HepG2 (cell line): ENCODE data around the gene ALDH3B2. TPM values are rescaled to one million over a fixed set of nuclear protein-coding genes. Genes with fewer than 3 reads are reported as not detected.

Experiments used
- ATAC-seq: fragments of 200-7000 bp; cut with Tn5 transposase; 3 replicates; pipeline ENCODE4 v1.9.1; 2020; ENCODE audit warnings: mild to moderate bottlenecking, moderate library complexity
- BruUV-seq: library from RNA; stranded (reverse); fragments of 400-500 nt; replicated peaks from 2 replicates; lab custom pipeline; 2021; lab: Mats Ljungman, UMichigan
- CTCF ChIA-PET: fragments of 300-600 bp; formaldehyde crosslinking; extraction: SDS; loops from one replicate; lab custom pipeline; 2021; ENCODE audit warnings: low total read pairs, inconsistent platforms, low intra/inter-chr PET ratio; lab: Yijun Ruan, JAX
- POLR2A ChIA-PET: fragments of 350-600 bp; sonication (Branson Sonifier 250); formaldehyde crosslinking; loops from one replicate; lab custom pipeline; 2020; ENCODE audit warnings: antibody characterized with exemption, inconsistent platforms; lab: Yijun Ruan, JAX
- DNase-seq: peaks from one replicate; pipeline ENCODE4 v3.0.0-alpha.2; 2015; ENCODE audit warnings: low spot score
- FAIRE-seq: peaks from 3 replicates; lab custom pipeline; 2011; peaks lifted over from hg19 to GRCh38; lab: Jason Lieb, UNC
- H2AFZ ChIP-seq: one replicate; pipeline ENCODE4 v1.6.1; 2011; ENCODE audit warnings: low read length, inconsistent platforms
- H3K27ac ChIP-seq: fragments of 300-600 bp; 3 replicates; pipeline ENCODE4 v1.8.0; 2011; ENCODE audit warnings: mixed run types, mild to moderate bottlenecking, mixed read lengths, low read length, inconsistent platforms; ENCODE audit not compliant: insufficient read depth; ENCODE audit errors: extremely low read length
- H3K27me3 ChIP-seq, 2 experiments: fragments of 200-600 bp in 1 of 2; 2 replicates in 1 of 2; 3 replicates in 1 of 2; pipeline versions ENCODE4 v1.6.0 to v1.8.0; 2011; ENCODE audit warnings: low read length in 2 of 2, mild to moderate bottlenecking in 2 of 2, moderate library complexity in 2 of 2, inconsistent platforms in 1 of 2; ENCODE audit not compliant: insufficient read depth in 2 of 2, control insufficient read depth in 1 of 2
- H3K36me3 ChIP-seq, 2 experiments: fragments of 200-600 bp in 1 of 2; replicated peaks in 1 of 2; 2 replicates in 1 of 2; 3 replicates in 1 of 2; pipeline versions ENCODE4 v1.5.1 to v1.8.0; 2011; ENCODE audit warnings: low read length in 2 of 2, inconsistent platforms in 1 of 2; ENCODE audit not compliant: insufficient read depth in 2 of 2, control insufficient read depth in 1 of 2
- H3K4me1 ChIP-seq: 2 replicates; pipeline ENCODE4 v1.5.1; 2012; ENCODE audit warnings: low read length, inconsistent platforms; ENCODE audit not compliant: insufficient read depth
- H3K4me2 ChIP-seq: 2 replicates; pipeline ENCODE4 v1.6.0; 2011; ENCODE audit warnings: low read depth, low read length, inconsistent platforms
- H3K4me3 ChIP-seq, 3 experiments: fragments of 200-600 bp in 1 of 3; sonication (generic), shearing (Covaris generic) in 1 of 3; replicated peaks in 1 of 3; 2 replicates each; pipeline ENCODE4 v1.5.1; 2011 to 2016; ENCODE audit warnings: low read length in 3 of 3, inconsistent platforms in 2 of 3, low read depth in 2 of 3, mild to moderate bottlenecking in 2 of 3, control low read depth in 1 of 3, mixed read lengths in 1 of 3; ENCODE audit not compliant: insufficient read depth in 1 of 3
- H3K79me2 ChIP-seq: one replicate; pipeline ENCODE4 v1.6.1; 2011; ENCODE audit warnings: low read length, inconsistent platforms; ENCODE audit not compliant: insufficient read depth
- H3K9ac ChIP-seq: 2 replicates; pipeline ENCODE4 v1.6.0; 2011; ENCODE audit warnings: mild to moderate bottlenecking, low read depth, low read length, inconsistent platforms; ENCODE audit not compliant: insufficient read depth
- H3K9me3 ChIP-seq: 2 replicates; pipeline ENCODE4 v1.5.1; 2012; ENCODE audit warnings: mild to moderate bottlenecking, low read length
- H4K20me1 ChIP-seq: 2 replicates; pipeline ENCODE4 v1.6.0; 2011; ENCODE audit warnings: inconsistent platforms, mild to moderate bottlenecking, low read length, moderate library complexity; ENCODE audit not compliant: insufficient read depth
- AKAP8 ChIP-seq: sonication (generic); formaldehyde crosslinking; IDR thresholded peaks from 2 replicates; pipeline ENCODE4 v1.5.1; 2020; ENCODE audit warnings: mild to moderate bottlenecking, missing genetic modification reagents
- EHMT2 ChIP-seq: fragments of 200-600 bp; sonication (generic); IDR thresholded peaks from 2 replicates; pipeline ENCODE4 v1.7.0; 2017; ENCODE audit warnings: antibody characterized with exemption, low read depth, low read length, borderline replicate concordance
- GTF3A ChIP-seq: sonication (generic); formaldehyde crosslinking; conservative IDR thresholded peaks from 2 replicates; pipeline ENCODE4 v1.4.0; 2020; ENCODE audit warnings: mild to moderate bottlenecking, missing genetic modification reagents
- NFATC3 ChIP-seq: sonication (generic); formaldehyde crosslinking; IDR thresholded peaks from 2 replicates; pipeline ENCODE4 v1.5.1; 2020; ENCODE audit warnings: mild to moderate bottlenecking, missing genetic modification reagents
- NFE2L1 ChIP-seq: sonication (generic); formaldehyde crosslinking; IDR thresholded peaks from 2 replicates; pipeline ENCODE4 v1.4.0; 2020; ENCODE audit warnings: missing genetic modification reagents, mild to moderate bottlenecking, borderline replicate concordance
- SKI ChIP-seq: fragments of 450-650 bp; IDR thresholded peaks from one replicate; pipeline ENCODE4 v1.6.1; 2018; ENCODE audit warnings: mild to moderate bottlenecking; ENCODE audit not compliant: partially characterized antibody
- TP53 ChIP-seq: sonication (generic); formaldehyde crosslinking; conservative IDR thresholded peaks from 2 replicates; pipeline ENCODE4 v1.4.0; 2020; ENCODE audit warnings: missing genetic modification reagents
- WIZ ChIP-seq: sonication (generic); formaldehyde crosslinking; IDR thresholded peaks from 2 replicates; pipeline ENCODE4 v1.5.1; 2020; ENCODE audit warnings: mild to moderate bottlenecking, missing genetic modification reagents
- ZBTB49 ChIP-seq: sonication (generic); formaldehyde crosslinking; IDR thresholded peaks from 2 replicates; pipeline ENCODE4 v1.4.0; 2020; ENCODE audit warnings: missing genetic modification reagents, borderline replicate concordance
- ZNF180 ChIP-seq: sonication (generic); formaldehyde crosslinking; IDR thresholded peaks from 2 replicates; pipeline ENCODE4 v1.4.0; 2020; ENCODE audit warnings: low read depth, missing genetic modification reagents, borderline replicate concordance
- ZNF30 ChIP-seq: sonication (generic); formaldehyde crosslinking; IDR thresholded peaks from 2 replicates; pipeline ENCODE4 v1.5.0; 2020; ENCODE audit warnings: mild to moderate bottlenecking, missing genetic modification reagents
- WGBS: methylation state at CpG from one replicate; pipeline ENCODE4 v1.1.6; 2017; ENCODE audit warnings: low lambda C conversion rate; 5-methylcytosine and 5-hydroxymethylcytosine counted together
- in situ Hi-C: cut with HindIII; loops from 2 replicates; pipeline ENCODE4 v1.10.0; 2017; ENCODE audit warnings: low pct_unique_long_range_greater_than_20kb; ENCODE audit not compliant: extremely low pct_ligation_motif_present
- intact Hi-C: fragments of 100-400 bp; cut with micrococcal nuclease; formaldehyde crosslinking; loops from one replicate; pipeline ENCODE4 v1.10.0; 2022; ENCODE audit not compliant: unreplicated experiment
- polyA plus RNA-seq, 8 experiments: library from polyadenylated mRNA; depleted of rRNA in 3 of 8; stranded (reverse) in 7 of 8; unstranded in 1 of 8; fragments of >200 nt; fragmentation: Illumina TruSeq in 4 of 8; extraction: Trizol in 4 of 8; gene quantifications; 2 replicates each; pipeline versions ENCODE4 v1.2.1 to v1.2.3, GENCODE V29; 2011 to 2016; ENCODE audit warnings: low read depth in 4 of 8, missing spikeins in 1 of 8, mixed read lengths in 1 of 8; ENCODE audit not compliant: insufficient read depth in 1 of 8
- total RNA-seq, 5 experiments: library from RNA; depleted of rRNA; stranded (reverse); fragments of >200 nt; fragmentation: Illumina TruSeq; extraction: Trizol; gene quantifications; 2 replicates each; pipeline ENCODE4 v1.2.3, GENCODE V29; 2016; ENCODE audit warnings: low read depth in 1 of 5
- TF ChIP-seq, protein P1 (sequence below): IDR thresholded peaks from 2 replicates; pipeline ENCODE4 v1.6.1; 2012; ENCODE audit warnings: inconsistent platforms
- TF ChIP-seq, protein P2 (sequence below): sonication (generic); formaldehyde crosslinking; IDR thresholded peaks from 2 replicates; pipeline ENCODE4 v1.4.0; 2020; ENCODE audit warnings: missing genetic modification reagents, borderline replicate concordance
- TF ChIP-seq, protein P3 (sequence below): sonication (generic); formaldehyde crosslinking; IDR thresholded peaks from 2 replicates; pipeline ENCODE4 v1.4.0; 2020; ENCODE audit warnings: missing genetic modification reagents

The ALDH3B2 gene
- total and polyA plus RNA-seq, 2 of the 13 experiments (the other 11 are each of a cell fraction or from before 2014, with no cell fraction given), result not detected

DNA sequence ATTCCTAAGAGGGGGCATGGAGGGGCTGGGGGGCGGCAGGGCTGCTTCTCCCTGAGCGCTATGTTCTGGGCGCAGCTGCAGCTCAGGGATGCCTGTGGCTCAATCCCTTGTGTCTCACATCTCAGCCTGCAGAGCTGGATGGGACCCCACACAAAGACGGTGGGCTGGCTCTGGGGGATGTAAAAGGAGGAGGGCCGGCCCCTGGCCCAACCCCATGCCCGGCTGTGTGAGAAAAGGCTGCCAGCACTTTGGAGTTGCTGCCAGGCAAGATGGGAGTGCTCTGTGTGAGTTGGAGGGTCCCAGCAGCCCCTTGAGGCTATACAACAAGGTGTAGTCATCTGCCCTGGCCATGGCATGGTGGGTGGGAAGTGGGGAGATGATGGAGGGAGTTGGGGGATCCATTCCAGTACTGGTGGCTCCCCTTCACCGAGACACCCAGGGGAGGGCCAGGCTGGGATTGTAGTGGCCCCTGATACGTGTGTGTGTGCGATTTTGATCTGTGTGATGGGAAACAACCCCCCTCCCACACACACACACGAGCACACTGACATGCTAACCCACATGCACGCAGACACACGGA, 33.6 kb downstream of the ALDH3B2 start:
- H3K36me3 ChIP-seq, result no peaks in the 10 kb centered on the region
- no TSS peak for BruUV-seq
- DNase-seq (no peak), FAIRE-seq (no peak), ATAC-seq (no peak)
- H3K4me1 ChIP-seq, result peaks cover 15% of the 10 kb centered on the region
- no peak overlapping the region for H3K4me3 ChIP-seq
- no peaks in the 10 kb centered on the region for H3K9me3 ChIP-seq
- intact Hi-C loops (loop anchor here (2.0 kb wide), 1 partner anchor 18 kb away; no protein-coding TSS in a partner anchor), in situ Hi-C loops (no loop called here)
- no peak overlapping the region for H3K9ac ChIP-seq
- H3K27me3 ChIP-seq, result peaks cover 0 to 9% of the 10 kb centered on the region in 2 experiments; a peak in 3 of 5 replicates
- H3K4me2 ChIP-seq, result no peak overlapping the region
- no peak overlapping the region for H3K27ac ChIP-seq
- POLR2A ChIA-PET, result interaction anchor here (2.4 kb wide), 1 partner anchor 11 kb away, joined by 9 read pairs; the partner anchor contains the start of gene NUDT8
- H2AFZ ChIP-seq, result no peak overlapping the region
- TF ChIP-seq ZBTB49 (CRISPR knock-in tag) (no peak), EHMT2 (no peak), TP53 (CRISPR knock-in tag) (no peak), AKAP8 (CRISPR knock-in tag) (no peak), GTF3A (CRISPR knock-in tag) (no peak), SKI (no peak), NFATC3 (CRISPR knock-in tag) (no peak), WIZ (CRISPR knock-in tag) (no peak), ZNF180 (CRISPR knock-in tag) (no peak), ZNF30 (CRISPR knock-in tag) (no peak), NFE2L1 (CRISPR knock-in tag) (no peak)
- TF ChIP-seq, protein P1, sequence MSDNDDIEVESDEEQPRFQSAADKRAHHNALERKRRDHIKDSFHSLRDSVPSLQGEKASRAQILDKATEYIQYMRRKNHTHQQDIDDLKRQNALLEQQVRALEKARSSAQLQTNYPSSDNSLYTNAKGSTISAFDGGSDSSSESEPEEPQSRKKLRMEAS, result no peak
- TF ChIP-seq, protein P2, sequence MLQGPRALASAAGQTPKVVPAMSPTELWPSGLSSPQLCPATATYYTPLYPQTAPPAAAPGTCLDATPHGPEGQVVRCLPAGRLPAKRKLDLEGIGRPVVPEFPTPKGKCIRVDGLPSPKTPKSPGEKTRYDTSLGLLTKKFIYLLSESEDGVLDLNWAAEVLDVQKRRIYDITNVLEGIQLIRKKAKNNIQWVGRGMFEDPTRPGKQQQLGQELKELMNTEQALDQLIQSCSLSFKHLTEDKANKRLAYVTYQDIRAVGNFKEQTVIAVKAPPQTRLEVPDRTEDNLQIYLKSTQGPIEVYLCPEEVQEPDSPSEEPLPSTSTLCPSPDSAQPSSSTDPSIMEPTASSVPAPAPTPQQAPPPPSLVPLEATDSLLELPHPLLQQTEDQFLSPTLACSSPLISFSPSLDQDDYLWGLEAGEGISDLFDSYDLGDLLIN (CRISPR knock-in tag), result no peak
- TF ChIP-seq, protein P3, sequence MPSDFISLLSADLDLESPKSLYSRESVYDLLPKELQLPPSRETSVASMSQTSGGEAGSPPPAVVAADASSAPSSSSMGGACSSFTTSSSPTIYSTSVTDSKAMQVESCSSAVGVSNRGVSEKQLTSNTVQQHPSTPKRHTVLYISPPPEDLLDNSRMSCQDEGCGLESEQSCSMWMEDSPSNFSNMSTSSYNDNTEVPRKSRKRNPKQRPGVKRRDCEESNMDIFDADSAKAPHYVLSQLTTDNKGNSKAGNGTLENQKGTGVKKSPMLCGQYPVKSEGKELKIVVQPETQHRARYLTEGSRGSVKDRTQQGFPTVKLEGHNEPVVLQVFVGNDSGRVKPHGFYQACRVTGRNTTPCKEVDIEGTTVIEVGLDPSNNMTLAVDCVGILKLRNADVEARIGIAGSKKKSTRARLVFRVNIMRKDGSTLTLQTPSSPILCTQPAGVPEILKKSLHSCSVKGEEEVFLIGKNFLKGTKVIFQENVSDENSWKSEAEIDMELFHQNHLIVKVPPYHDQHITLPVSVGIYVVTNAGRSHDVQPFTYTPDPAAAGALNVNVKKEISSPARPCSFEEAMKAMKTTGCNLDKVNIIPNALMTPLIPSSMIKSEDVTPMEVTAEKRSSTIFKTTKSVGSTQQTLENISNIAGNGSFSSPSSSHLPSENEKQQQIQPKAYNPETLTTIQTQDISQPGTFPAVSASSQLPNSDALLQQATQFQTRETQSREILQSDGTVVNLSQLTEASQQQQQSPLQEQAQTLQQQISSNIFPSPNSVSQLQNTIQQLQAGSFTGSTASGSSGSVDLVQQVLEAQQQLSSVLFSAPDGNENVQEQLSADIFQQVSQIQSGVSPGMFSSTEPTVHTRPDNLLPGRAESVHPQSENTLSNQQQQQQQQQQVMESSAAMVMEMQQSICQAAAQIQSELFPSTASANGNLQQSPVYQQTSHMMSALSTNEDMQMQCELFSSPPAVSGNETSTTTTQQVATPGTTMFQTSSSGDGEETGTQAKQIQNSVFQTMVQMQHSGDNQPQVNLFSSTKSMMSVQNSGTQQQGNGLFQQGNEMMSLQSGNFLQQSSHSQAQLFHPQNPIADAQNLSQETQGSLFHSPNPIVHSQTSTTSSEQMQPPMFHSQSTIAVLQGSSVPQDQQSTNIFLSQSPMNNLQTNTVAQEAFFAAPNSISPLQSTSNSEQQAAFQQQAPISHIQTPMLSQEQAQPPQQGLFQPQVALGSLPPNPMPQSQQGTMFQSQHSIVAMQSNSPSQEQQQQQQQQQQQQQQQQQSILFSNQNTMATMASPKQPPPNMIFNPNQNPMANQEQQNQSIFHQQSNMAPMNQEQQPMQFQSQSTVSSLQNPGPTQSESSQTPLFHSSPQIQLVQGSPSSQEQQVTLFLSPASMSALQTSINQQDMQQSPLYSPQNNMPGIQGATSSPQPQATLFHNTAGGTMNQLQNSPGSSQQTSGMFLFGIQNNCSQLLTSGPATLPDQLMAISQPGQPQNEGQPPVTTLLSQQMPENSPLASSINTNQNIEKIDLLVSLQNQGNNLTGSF (CRISPR knock-in tag), result no peak
- WGBS, result 87% methylated on average over 3 of the region's 12 CpGs
- no peaks in the 10 kb centered on the region for H4K20me1 ChIP-seq
- no peaks in the 10 kb centered on the region for H3K79me2 ChIP-seq
- CTCF ChIA-PET, result interaction anchor here (3.5 kb wide), 1 partner anchor 19 kb away, joined by 12 read pairs; no protein-coding TSS in a partner anchor
